ENCODE data around the gene MGLL. TPM values are rescaled to one million over a fixed set of nuclear protein-coding genes. Genes with fewer than 3 reads are reported as not detected.
A peak's percentile ranks its signal among the peaks of the same experiment; 100 is the strongest.
"Not testable (repeated sequence)": the region's sequence is repeated elsewhere in the genome, so short reads cannot be mapped to it uniquely, and the experiment has no call there.

The MGLL gene
- polyA plus RNA-seq, 5 donors, result 6.8 to 20.8 (median 14.7) TPM

DNA sequence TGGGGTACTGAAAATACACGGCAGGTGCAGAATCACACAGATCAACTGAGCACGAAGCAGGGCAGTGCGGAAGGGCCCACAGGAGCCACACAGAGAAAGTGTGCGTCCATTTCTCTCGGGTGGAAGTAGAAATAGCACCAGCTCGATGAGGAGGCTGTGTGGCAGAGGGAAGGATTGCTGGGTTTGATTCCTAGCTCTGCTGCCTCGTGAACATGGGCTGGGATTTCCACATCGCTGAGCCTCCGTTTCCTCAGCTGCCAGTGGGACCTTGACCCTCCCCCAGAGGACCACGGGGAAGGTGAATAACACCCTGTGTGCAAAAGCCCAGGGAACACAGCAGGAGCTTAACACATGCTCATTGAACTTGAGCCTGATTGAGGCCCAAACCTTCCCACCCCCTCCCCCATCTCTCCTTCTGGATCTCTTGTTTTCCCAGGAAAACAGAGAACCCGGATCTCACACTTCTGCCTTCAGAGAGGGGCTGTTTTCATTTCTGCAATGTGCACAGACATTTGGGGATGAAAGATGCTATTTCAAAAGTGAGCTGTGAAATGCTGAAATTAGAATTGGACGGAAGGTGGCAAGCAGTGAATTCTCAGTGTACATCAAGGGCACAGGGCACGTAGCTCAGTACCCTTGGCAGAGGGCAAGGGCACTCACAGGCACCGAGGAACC, 111.2 kb downstream of the MGLL start:
- DNase-seq, result no peak

DNA sequence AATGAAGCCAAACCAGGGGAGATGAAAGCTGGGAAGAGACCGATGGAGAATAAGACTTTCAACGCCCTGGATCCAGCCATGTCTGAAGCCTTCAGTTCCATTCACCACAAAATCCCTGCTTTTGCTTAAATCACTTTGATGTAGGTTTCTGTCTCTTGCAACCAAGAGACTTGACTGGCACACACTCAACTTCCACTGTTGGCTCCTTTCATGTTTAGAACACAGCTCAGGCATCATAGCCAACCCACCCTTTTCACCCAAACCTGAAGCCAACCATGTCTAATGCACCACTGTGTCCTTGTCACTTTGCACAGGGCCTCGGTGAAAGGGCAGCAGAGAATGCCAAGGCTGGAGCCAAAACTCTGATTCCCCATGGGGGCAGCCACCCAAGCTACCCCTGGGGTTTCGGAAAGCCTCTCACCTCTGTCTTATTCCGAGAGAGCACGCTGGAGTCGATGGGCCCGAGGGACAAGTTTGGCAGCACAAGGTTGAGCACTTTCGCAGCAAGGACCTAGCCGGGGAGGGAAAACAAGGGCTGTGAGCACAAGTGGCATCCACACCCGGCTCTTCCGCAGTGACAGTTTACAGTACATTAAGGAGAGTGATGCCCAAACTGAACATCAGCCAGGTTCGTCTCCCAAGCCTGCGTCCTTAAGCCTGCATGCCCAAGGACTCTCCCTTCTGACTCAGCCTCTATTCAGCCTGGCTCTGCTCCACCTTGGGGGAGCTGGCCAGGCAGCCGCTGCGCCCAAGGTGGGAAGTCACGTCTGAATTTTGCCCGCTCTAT, 112.0 kb downstream of the MGLL start:
- no peak for DNase-seq

DNA sequence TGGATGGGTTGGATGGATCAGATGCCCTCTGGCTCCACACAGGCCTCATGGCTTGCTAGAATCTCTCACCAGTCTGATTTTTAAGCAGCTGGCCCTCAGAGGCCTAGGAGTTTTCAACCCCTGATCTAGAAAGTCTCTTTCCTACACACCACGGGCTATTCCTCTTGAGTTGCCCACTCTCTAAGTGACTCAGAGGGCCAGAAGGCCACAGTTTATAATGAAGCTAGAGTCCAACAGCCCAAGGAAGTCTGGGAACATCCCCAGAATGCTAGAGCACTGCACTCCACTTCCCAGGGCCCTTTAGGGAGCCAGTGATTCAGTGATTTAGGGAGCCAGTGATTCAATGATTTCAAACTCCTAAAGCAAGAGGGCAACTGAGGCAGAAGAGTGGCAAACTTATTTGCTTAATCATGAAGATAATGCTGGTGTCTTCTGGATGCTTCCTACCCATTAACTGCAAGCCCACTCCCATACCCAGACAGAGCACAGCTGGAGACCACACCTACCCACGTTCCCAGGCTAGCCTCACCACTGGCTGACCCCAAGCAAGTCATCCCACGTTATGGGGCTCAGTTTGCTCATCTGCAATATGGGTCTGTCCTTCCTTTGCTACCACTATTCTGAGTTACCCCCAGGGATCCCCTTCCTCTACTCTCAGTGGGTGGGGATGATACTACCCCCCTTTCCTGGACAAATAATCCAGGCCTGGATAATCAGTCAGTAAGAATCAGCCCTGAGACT, 112.8 kb downstream of the MGLL start:
- DNase-seq, result no peak

DNA sequence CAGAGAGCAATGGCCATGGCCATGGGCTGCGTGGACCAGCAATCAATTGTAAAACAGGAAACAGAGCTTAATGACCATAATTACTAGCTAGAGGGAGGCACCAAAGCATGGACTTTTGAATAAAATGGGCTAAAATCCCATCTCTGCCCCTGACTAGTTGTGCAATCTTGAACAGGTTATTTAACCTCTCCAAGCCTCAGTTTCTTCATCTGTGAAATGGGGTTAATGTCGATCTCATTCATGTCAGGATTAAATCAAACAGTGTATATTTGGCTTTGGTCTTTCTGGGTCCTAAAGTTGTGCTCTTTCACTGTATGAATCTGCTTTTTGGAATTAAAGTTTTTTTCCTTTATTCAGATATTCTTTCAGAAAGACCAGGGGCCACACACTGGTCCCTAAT, 113.5 kb downstream of the MGLL start:
- DNase-seq, result no peak

DNA sequence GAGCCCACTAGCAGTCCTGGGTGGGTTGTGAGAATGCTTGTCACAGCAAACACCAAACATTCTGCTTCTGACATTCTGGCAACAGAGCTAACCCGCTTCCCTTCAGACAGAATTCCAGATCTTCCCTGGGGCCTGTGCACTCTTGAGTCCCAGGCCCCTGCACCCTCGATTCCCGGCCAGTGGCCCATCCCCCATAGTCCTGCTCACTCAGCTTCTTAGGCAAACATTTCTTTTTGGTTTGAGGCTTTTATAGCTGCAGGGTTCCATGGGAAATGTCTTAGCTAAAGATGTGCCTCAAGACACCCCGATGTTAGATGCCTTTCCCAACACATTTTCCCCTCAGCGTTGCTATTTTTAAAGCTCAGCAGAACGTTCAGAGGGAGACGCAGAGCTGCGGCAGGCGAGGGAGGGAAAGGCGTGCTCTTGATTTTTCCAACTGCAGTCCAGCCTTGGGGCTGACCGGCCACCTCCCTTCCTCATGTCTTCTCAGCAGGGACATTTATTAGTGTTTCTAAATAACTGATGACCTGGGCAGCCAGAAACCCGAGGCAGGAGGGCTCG, 114.4 kb downstream of the MGLL start:
- no peak for DNase-seq

DNA sequence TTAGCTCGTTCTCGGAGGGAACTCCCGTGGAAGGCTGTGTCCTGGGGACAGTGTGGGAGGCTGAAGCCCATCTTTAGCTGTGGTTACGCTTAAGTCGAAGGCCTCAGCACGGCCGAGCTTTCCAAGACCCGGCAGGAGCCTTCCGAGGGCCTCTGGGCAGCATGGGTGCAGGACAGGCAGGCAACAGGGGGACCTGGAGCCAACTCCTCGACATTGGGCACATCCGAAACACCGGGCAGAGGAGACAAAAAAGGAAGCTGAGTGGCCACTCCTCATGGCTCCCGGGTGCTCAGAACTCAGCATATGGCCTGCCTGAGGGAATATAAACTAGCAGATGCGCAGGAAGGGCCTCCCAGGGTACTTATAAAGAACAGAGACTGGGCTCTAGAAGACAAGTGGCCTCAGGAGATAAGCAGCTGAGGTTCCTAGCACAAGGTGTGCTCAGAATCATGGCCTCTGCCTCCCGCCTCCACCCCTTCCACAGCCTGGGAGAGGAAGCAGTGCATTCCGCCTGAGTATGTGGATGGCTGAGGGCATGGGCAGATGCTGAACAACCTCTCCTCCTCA, 115.4 kb downstream of the MGLL start:
- DNase-seq, result no peak

DNA sequence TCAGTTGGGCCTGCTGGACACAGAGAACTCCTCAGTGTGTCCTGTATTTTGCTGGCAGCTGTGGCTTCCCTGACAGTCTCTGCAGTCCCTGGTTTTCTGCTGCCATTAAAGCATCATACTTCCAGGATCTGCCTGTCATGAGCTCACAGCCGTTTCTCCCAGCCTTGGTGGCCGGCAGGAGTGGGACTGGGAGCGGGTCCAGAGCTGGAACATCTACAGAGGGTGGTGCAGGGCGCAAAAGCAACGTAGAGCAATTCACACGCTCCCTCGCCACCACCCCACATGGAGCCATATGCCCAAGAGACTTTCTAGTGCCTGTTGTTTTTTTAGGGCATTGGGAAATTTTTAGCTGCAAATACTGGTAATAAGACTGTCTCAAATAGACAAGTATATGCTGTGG, 116.0 kb downstream of the MGLL start:
- no peak for DNase-seq

DNA sequence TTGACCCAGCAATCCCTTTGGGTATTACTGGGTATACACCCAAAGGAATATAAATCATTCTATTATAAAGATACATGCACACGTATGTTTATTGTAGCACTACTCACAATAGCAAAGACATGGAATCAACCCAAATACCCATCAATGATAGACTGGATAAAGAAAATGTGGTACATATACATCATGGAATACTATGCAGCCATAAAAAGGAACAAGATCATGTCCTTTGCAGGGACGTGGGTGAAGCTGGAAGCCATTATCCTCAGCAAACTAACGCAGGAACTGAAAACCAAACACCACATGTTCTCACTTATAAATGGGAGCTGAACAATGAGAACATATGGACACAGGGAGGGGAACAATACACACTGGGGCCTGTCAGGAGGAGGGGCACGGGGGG, 117.5 kb downstream of the MGLL start:
- DNase-seq, result not testable (repeated sequence)

DNA sequence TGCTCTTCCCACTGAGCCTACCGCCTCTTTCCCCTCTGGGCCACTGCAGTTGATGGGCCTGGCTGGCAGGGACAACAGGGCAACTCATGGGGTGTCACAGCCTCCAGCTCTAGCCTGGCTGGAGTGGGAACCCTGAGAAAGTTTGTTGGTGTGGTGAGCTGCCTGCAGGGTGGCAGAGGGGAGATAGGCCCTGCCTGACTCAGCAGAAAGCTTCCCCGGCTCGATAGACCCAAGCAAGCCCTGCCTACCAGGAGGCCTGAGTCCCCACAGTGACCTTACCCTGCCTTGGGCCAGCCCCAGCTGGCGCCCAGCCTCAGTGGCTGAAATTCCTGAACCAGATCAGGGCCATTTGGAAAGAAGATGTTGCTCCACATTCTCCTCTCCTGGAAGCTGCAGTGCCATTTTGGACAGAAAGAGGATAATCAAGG, 120.2 kb downstream of the MGLL start:
- DNase-seq, result no peak

DNA sequence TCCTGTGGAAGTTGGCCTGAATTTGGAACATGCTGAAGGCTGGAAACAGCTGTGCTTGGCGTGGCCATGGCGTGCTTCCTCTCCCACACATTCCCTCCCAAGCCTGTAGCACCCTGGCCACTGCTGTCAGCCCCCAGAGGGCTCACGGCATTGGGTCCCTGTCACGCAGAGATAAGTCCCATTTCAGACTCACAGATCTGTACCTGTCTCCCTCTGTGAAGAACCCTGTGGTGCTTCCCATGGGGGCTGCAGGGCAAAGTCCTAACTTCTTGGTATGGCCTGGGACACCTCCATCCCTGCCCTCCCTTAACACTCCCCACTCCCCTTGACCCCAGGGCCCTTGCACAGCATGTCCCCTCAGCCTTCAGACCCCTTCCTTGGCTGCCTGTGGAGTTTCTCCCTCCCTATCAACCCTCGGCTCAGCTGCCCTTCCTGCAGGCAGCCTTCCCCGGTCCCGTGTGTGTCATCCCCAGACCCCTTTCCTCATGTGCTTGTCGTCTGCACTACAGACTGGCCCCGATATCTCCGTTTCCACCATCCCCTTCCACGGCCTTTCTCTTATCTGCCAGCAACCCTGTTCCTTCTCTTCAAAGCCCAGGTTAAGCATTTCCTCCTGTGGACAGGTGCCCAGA, 120.9 kb downstream of the MGLL start:
- DNase-seq, result no peak

DNA sequence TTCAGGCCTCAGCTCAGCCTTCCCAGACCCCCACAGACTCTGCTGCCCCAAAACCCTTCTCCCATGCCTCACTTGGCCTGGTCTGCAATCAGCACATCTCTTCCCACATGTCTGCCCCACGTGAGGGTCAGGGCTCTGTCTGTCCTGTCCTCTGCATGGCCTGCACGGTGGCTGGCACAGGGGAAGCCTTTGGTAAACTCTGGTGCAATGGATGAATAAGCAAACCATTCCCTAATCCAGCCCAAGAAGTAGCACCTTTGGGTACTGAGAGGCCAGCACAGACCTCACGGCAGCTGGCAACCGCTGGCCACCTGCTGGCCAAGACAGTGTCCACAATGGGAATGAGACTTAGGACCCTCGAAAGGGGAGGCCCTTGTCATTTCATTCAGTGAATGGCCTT, 121.9 kb downstream of the MGLL start:
- DNase-seq, result no peak

DNA sequence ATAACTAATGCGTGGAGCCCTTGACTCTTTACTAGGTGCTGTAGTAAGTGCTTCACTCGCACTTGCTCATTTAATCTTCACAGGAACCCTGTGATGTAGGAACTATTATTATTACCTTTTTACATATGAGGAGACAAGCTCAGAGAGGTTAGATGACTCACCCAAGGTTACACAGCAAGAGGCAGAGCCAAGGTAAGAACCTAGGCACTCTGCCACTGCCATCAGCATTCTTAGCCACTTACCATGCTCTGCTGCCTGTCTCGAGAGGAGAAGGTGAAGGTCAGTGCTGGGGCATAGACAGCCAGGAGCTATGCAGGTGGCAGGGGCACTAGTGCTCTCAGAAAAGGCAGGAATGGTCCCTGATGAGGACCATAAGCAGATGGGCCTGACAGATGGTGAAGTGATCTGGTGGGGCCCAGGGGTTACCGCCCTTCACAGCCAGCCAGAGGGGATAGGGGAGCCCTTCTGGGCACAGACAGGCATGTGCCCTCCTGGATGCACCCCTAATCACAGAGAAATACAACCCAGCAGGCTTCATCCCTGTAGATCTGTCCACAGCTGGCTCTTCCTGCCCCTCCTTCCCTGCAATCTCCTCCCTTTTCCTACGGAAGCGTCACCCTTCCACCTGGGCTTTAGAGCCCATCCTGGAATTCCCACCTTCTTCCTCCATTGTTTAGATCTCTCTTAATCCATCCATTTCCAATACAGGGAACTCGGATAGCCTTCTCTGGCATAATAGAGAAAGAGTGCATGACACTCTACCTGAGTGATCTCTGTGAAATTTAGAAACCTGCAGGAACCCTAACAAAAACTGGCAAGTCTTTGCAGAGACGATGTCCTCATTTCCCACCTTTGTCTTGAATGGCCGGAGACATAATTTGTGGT, 122.7 kb downstream of the MGLL start:
- no peak for DNase-seq

DNA sequence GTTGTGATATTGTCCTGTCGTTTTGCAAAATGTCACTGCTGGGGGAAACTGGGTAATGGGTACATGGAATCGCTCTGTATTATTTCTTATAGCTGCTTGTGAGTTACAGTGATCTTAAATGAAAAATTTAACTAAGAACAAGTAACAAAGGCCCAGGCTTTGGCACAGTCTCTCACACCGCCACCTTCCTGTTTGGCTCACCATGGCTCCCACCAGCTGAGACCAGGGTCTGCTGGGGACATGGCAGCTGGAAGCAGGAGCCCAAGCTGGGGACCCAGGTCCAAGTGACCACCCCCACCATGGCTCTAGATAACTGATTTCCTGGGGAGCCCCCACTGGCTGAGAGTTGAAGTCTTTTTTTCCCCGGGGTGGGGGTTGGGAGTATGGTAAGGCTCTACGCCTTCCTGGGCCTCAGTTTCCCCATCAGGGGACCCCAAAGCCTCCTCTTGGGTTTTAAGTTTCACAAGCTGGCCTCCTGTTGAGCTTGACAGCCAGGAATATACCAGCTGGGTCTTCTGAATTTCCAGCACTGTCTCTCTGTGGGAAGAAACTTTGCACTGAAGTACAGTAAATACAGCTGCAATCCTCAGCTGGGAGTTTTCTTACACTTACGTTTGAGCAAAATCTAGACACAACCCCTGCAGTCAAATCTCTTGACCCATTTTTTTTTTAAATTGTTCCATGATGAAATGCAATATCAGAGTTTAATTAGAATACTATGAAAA, 123.5 kb downstream of the MGLL start:
- peak; percentile 54 for DNase-seq

DNA sequence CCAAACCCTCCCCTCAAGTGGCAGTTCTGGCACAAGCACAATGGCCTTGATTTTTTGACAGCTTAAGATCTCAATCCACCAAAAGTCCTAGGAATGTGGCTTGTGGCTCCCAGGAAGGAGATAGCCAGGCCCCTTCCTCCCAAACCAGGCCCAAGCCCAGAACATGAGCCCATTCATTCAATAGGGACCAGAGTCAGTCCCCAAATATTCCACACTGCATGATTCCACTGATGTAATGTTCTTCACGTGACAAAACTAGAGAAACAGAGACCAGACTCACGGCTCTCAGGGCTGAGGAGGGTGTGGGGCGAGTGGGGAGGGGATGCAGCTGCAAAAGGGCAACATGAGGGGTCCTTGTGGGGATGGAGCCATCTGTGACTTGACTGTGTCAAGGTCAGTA, 124.0 kb downstream of the MGLL start:
- no peak for DNase-seq

DNA sequence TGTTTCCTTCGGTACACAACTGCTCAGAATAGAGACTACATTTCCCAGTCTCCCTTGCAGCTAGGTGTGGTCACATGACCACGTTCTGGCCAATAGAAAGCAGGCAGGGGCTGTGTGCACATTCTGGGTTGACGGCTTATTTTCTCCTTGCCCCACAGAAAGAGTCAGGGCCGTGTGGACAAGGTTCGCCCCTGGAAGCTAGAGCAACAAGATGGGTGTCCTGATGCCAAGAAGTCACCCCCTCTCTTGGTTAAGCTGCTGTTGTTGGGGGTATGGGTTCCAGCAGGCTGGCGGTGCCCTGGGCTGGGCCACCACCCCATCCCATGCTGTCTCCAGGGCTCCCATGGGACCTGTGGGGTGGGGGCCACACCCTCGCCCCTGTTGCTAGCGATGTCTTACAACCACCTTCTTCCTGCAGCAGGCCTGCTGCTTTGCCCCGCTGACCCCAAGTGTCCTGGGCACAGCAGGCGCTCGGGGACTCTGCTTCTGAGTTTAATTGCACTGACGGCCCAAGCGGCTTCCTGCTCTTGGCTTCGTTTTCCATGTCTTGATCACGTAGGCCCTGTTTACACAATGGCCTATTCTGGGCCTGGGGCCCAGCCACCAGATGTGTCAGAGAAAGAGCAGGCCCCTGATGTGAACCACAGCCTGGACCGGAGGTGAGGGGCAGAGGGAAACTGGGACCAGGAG, 124.6 kb downstream of the MGLL start:
- DNase-seq, result peak; percentile 92 to 94

DNA sequence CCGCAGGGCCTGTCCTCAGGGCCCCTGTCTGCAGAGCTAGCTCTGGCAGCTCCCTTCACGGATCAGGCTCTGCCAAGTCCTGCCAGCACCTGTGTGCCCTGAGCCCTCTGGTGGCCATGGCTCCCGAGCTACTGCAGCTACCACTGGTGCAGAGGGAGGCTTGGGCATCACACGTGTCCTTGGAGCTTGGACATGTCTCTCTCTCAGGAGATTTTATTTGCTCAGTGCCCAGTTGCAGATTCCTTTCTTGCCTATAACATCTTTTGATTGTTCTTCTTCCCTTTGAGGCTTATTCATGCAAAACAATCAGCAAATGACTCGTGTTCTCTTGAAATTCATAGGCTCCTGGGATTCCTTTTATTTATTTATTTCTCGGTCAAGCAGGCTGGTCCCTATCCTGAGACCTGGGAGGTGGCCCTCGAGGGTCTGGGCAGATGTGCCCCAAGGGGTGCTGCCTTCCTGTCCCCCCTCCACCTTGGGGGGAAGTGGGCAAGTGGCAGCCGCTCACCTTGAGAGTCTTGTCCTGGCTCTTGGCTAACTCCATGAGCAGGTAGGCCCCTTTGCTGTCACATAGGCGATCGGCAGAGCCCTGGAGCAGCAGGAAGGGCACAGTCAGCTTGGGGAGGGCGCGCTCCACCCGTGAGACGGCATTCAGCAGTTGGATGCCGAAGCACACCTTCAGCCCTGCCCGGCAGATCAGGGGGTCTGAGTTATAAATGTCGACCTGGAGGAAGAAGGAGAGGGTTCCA, 127.7 kb downstream of the MGLL start:
- DNase-seq, result no peak

DNA sequence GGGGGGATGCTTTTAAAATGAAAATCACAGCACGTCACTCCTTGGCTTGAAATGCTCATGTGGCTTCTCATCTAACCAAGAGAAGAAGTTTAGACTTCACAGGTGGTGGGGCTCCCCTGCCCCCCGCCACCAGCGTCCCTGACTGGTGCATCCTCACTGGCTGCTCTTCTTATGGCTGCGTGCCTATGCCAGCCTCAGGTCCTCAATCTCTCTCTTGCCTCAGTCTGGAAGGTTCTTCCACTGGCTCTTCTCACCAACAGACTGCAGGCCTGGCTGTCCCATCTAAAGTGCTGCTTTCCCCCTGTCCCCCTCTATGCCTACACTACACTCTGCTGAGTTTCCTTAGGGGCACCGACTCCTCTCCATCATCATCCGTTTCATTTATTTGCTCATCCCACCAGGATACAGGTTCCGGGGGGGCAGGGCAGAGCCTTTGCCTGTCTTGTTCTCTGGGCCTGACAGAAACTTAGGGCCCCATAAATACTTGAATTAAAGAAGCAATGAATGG, 128.9 kb downstream of the MGLL start:
- DNase-seq, result no peak
